OCI-LY3 (cell line): Measurements from ENCODE around the gene SPCS3.

Experiments used
- EZH2phosphoT487 ChIP-seq: fragments of 200-600 bp; shearing (Covaris generic); IDR thresholded peaks from 2 replicates; pipeline ENCODE4 v1.6.1; 2018; ENCODE audit warnings: antibody characterized with exemption, mixed run types, low read depth
- TF ChIP-seq, protein P1 (sequence below): fragments of 200-600, 300-600 bp; sonication (generic); IDR thresholded peaks from 2 replicates; pipeline ENCODE4 v1.5.1; 2014; ENCODE audit warnings: antibody characterized with exemption, low read length, low read depth

DNA sequence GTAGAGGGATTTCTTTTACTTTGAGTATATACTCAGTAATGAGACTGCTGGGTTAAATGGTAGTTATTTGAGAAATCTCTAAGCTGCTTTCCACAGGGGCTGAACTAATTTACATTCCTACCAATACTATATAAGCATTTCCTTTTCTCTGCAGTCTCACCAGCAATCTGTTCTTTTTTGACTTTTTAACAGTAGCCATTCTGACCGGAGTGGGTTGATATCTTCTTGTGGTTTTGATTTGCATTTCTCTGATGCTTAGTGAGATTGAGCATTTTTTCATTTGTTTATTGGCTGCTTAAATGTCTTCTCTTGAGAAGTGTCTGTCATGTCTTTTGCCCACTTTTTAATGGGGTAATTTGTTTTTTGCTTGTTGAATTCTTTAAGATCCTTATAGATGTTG is 43.3 kb downstream of the SPCS3 start:
- TF ChIP-seq EZH2phosphoT487 = no peak
- TF ChIP-seq, protein P1, sequence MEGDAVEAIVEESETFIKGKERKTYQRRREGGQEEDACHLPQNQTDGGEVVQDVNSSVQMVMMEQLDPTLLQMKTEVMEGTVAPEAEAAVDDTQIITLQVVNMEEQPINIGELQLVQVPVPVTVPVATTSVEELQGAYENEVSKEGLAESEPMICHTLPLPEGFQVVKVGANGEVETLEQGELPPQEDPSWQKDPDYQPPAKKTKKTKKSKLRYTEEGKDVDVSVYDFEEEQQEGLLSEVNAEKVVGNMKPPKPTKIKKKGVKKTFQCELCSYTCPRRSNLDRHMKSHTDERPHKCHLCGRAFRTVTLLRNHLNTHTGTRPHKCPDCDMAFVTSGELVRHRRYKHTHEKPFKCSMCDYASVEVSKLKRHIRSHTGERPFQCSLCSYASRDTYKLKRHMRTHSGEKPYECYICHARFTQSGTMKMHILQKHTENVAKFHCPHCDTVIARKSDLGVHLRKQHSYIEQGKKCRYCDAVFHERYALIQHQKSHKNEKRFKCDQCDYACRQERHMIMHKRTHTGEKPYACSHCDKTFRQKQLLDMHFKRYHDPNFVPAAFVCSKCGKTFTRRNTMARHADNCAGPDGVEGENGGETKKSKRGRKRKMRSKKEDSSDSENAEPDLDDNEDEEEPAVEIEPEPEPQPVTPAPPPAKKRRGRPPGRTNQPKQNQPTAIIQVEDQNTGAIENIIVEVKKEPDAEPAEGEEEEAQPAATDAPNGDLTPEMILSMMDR = no peak
